ENCODE results near the gene GLYAT. TPM values are rescaled to one million over a fixed set of nuclear protein-coding genes. Genes with fewer than 3 reads are reported as not detected.

The GLYAT gene
- total and polyA plus RNA-seq, 2 donors (not counting 1 experiment from before 2014, with no cell fraction given): not detected

DNA sequence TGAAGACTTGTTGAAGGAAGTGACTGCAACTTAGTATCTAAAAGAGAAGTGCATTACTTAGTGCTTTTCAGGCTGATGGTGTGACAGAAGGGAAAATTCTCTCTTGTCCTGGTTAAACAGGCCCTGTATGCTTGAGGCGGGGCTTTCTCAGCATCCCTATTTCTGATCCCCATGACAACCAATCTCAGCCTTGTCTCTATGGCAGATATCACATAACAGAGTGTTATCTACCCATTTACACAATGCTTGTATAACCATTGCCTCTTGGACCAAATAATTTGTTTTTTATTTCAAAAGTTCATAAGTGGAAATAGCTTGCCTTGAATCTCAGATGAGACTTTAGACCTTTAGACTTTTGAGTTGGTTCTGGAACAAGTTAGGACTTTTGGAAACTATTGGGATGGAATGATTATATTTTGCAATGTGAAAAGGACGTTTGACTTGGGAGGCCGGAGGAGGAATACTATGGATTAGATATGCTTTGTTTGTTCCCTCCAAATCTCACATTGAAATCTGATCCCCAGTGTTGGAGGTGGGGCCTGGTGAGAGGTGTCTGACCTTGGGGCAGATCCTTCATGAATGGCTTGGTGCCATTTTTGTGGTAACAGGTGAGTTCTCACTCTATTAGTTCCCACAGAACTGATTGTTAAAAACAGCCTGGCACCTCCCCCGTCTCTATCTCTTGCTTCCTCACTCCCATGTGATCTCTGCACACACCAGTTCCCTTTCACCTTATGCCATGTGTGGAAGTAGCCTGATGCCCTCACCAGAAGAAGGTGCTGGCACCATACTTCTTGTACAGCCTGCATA lies 3.1 kb upstream of the GLYAT start:
- CTCF ChIA-PET: no interaction called here
- Histone ChIP-seq H4K20me1 (ENCODE audit: control insufficient read depth, insufficient read depth, low read length, poor library complexity, severe bottlenecking) (no peaks in the 10 kb centered on the region), H2AFZ (ENCODE audit: insufficient read depth, low read depth, low read length, poor library complexity, severe bottlenecking) (no peak overlapping the region), H3K27ac (ENCODE audit: low read length in 2 of 2) (no peak overlapping the region), H3K9ac (ENCODE audit: low read length) (no peak overlapping the region), H3K4me2 (replicated peaks; ENCODE audit: low read depth, low read length, poor library complexity, severe bottlenecking) (no peak overlapping the region), H3K27me3 (replicated peaks in 1 of 4; ENCODE audit: control extremely low read depth in 1 of 4, control insufficient read depth in 3 of 4, insufficient read depth in 4 of 4, low read length in 3 of 4) (peaks cover 0 to 3% (median 1%) of the 10 kb centered on the region in 4 experiments), H3K4me3 (ENCODE audit: control extremely low read depth in 1 of 5, extremely low read depth in 1 of 5, insufficient read depth in 1 of 5, low read depth in 2 of 5, low read length in 4 of 5) (no peak overlapping the region), H3K4me1 (ENCODE audit: control insufficient read depth in 2 of 2, insufficient read depth in 2 of 2, low read length in 2 of 2) (no peaks in the 10 kb centered on the region), H3K9me3 (ENCODE audit: control extremely low read depth in 1 of 3, control insufficient read depth in 2 of 3, insufficient read depth in 1 of 3, low read length in 2 of 3) (peaks cover 0 to 2% (median 0%) of the 10 kb centered on the region in 3 donors), H3K79me2 (ENCODE audit: control insufficient read depth, insufficient read depth, low read length) (no peaks in the 10 kb centered on the region), H3K36me3 (replicated peaks in 1 of 2; ENCODE audit: control extremely low read depth in 1 of 2, control insufficient read depth in 1 of 2, extremely low read depth in 1 of 2, insufficient read depth in 2 of 2, low read length in 1 of 2) (no peaks in the 10 kb centered on the region)
- ATAC-seq (ENCODE audit: low read depth) (no peak), DNase-seq (no peak)
- intact Hi-C loops (cut with micrococcal nuclease): no loop called here
- TF ChIP-seq, protein P1, sequence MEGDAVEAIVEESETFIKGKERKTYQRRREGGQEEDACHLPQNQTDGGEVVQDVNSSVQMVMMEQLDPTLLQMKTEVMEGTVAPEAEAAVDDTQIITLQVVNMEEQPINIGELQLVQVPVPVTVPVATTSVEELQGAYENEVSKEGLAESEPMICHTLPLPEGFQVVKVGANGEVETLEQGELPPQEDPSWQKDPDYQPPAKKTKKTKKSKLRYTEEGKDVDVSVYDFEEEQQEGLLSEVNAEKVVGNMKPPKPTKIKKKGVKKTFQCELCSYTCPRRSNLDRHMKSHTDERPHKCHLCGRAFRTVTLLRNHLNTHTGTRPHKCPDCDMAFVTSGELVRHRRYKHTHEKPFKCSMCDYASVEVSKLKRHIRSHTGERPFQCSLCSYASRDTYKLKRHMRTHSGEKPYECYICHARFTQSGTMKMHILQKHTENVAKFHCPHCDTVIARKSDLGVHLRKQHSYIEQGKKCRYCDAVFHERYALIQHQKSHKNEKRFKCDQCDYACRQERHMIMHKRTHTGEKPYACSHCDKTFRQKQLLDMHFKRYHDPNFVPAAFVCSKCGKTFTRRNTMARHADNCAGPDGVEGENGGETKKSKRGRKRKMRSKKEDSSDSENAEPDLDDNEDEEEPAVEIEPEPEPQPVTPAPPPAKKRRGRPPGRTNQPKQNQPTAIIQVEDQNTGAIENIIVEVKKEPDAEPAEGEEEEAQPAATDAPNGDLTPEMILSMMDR (IDR thresholded peaks at IDR 0.05): no peak
- TF ChIP-seq EZH2 (IDR thresholded peaks at IDR 0.05; ENCODE audit: borderline replicate concordance, insufficient read depth, low read depth, low read length, poor library complexity, severe bottlenecking): no peak
- 88% methylated on average over 1 of the region's 4 CpGs for WGBS (ENCODE audit: insufficient coverage)
- Mint-ChIP-seq H3K27me3 (peaks cover 27% of the 10 kb centered on the region), H3K27ac (no peak overlapping the region), H3K4me1 (no peaks in the 10 kb centered on the region), H3K9me3 (ENCODE audit: insufficient read depth) (peaks cover 5% of the 10 kb centered on the region), H3K4me3 (no peak overlapping the region)
- POLR2A ChIA-PET: no interaction called here

DNA sequence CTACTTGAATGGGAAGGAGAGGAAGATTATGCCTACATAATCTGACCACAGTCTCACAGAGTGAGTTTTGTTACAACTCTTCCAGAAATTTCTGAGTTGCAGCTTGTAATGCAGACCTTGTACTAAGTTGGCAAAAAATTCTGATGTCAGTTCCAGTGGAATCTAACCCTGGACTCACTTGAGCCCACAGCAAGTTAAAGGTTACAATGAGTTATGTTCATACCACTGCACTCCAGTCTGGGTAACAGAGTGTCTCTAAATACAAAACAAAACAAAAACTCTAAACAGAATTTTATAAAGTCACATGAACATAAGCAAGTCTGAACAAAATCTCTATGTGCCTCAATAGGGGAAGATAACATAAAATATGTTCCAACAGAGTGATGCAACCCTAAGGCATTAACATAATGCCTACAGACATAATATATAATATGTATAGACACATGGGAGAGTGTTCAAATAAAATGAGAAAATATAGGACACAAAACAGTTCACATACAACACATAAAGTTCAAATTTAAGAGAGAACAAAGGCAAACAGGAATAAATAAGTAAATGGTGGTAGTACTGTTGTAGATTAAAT lies 1.1 kb downstream of the GLYAT start:
- ChIA-PET CTCF (no interaction called here), POLR2A (no interaction called here)
- Histone ChIP-seq H3K4me2 (replicated peaks; ENCODE audit: low read depth, low read length, poor library complexity, severe bottlenecking) (no peak overlapping the region), H2AFZ (ENCODE audit: insufficient read depth, low read depth, low read length, poor library complexity, severe bottlenecking) (no peak overlapping the region), H3K4me3 (ENCODE audit: control extremely low read depth in 1 of 5, extremely low read depth in 1 of 5, insufficient read depth in 1 of 5, low read depth in 2 of 5, low read length in 4 of 5) (no peak overlapping the region), H3K36me3 (replicated peaks in 1 of 2; ENCODE audit: control extremely low read depth in 1 of 2, control insufficient read depth in 1 of 2, extremely low read depth in 1 of 2, insufficient read depth in 2 of 2, low read length in 1 of 2) (no peaks in the 10 kb centered on the region), H3K4me1 (ENCODE audit: control insufficient read depth in 2 of 2, insufficient read depth in 2 of 2, low read length in 2 of 2) (peaks cover 11 to 15% of the 10 kb centered on the region in 2 donors), H3K9me3 (ENCODE audit: control extremely low read depth in 1 of 3, control insufficient read depth in 2 of 3, insufficient read depth in 1 of 3, low read length in 2 of 3) (peaks cover 0 to 4% (median 0%) of the 10 kb centered on the region in 3 donors), H3K9ac (ENCODE audit: low read length) (no peak overlapping the region), H4K20me1 (ENCODE audit: control insufficient read depth, insufficient read depth, low read length, poor library complexity, severe bottlenecking) (no peaks in the 10 kb centered on the region), H3K79me2 (ENCODE audit: control insufficient read depth, insufficient read depth, low read length) (no peaks in the 10 kb centered on the region), H3K27ac (ENCODE audit: low read length in 2 of 2) (no peak overlapping the region), H3K27me3 (replicated peaks in 1 of 4; ENCODE audit: control extremely low read depth in 1 of 4, control insufficient read depth in 3 of 4, insufficient read depth in 4 of 4, low read length in 3 of 4) (peaks cover 0 to 3% (median 0%) of the 10 kb centered on the region in 4 experiments)
- Mint-ChIP-seq H3K9me3 (ENCODE audit: insufficient read depth) (no peaks in the 10 kb centered on the region), H3K27me3 (peaks cover 10% of the 10 kb centered on the region), H3K4me1 (peaks cover 13% of the 10 kb centered on the region), H3K27ac (no peak overlapping the region), H3K4me3 (no peak overlapping the region)
- intact Hi-C loops (cut with micrococcal nuclease): no loop called here
- no peak for DNase-seq
- TF ChIP-seq, protein P1 (IDR thresholded peaks at IDR 0.05): no peak
- no peak for TF ChIP-seq EZH2 (IDR thresholded peaks at IDR 0.05; ENCODE audit: borderline replicate concordance, insufficient read depth, low read depth, low read length, poor library complexity, severe bottlenecking)
- ATAC-seq (ENCODE audit: low read depth): no peak

Measured in B cell (primary cell).